Bronchial epithelial cell (primary cell): ENCODE measurements around the gene SNPH. TPM values are rescaled to one million over a fixed set of nuclear protein-coding genes. Genes with fewer than 3 reads are reported as not detected.
A peak's percentile ranks its signal among the peaks of the same experiment; 100 is the strongest.

Experiments used
- DNase-seq: peaks from one replicate; pipeline ENCODE4 v3.0.0-alpha.2; 2010; ENCODE audit warnings: low read depth
- FAIRE-seq: peaks from 2 replicates; lab custom pipeline; 2011; peaks lifted over from hg19 to GRCh38; lab: Jason Lieb, UNC
- H3K27me3 ChIP-seq: 2 replicates; pipeline ENCODE4 v1.5.1; 2011; ENCODE audit warnings: low read length; ENCODE audit not compliant: control insufficient read depth, insufficient read depth
- H3K36me3 ChIP-seq: 2 replicates; pipeline ENCODE4 v1.5.1; 2011; ENCODE audit warnings: low read length; ENCODE audit not compliant: control insufficient read depth, insufficient read depth
- H3K4me3 ChIP-seq: 2 replicates; pipeline ENCODE4 v1.5.1; 2011; ENCODE audit warnings: mild to moderate bottlenecking, low read depth, low read length, control low read depth
- total RNA-seq: library from RNA; depleted of rRNA; stranded (reverse); fragments of >200 nt; gene quantifications from 2 replicates; pipeline ENCODE4 v1.2.1, GENCODE V29; 2014
- TF ChIP-seq, protein P1 (sequence below): IDR thresholded peaks from 2 replicates; pipeline ENCODE4 v1.5.1; 2011; ENCODE audit warnings: mild to moderate bottlenecking, moderate library complexity, low read length, control low read depth, inconsistent platforms; ENCODE audit not compliant: insufficient read depth, severe bottlenecking

SNPH gene
- total RNA-seq, 1 donor from 2014 or later = 1.8 TPM

DNA sequence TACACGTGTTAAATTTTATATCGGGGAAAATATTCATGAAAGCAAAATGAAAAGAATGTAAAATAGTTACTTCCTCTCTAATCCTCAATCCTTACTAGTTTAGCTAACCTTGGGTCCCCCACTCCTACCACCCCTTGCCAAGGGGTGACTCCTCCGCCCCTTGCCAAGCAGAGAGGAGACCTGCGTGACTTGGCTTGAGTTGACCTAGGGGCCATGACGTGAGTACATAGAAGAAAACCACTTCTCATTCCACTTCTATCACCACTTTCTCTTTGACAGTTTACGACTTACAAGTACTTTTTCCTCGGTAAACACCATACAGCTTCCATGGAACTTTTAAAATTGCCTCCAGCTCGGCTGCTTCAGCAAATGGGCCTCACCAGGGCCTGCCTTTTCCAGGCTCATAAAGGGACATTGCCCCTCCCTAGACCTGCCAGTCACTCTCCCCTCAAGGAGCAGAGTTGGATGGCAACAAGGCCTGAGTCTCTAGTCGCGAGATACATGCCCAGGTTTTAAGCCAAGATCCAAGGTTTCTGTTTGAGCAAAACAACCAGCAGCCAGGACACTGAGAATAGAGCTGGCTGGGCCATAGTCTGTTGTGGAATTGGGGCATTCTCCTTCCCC, 32.9 kb downstream of the SNPH start:
- TF ChIP-seq, protein P1, sequence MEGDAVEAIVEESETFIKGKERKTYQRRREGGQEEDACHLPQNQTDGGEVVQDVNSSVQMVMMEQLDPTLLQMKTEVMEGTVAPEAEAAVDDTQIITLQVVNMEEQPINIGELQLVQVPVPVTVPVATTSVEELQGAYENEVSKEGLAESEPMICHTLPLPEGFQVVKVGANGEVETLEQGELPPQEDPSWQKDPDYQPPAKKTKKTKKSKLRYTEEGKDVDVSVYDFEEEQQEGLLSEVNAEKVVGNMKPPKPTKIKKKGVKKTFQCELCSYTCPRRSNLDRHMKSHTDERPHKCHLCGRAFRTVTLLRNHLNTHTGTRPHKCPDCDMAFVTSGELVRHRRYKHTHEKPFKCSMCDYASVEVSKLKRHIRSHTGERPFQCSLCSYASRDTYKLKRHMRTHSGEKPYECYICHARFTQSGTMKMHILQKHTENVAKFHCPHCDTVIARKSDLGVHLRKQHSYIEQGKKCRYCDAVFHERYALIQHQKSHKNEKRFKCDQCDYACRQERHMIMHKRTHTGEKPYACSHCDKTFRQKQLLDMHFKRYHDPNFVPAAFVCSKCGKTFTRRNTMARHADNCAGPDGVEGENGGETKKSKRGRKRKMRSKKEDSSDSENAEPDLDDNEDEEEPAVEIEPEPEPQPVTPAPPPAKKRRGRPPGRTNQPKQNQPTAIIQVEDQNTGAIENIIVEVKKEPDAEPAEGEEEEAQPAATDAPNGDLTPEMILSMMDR = no peak

DNA sequence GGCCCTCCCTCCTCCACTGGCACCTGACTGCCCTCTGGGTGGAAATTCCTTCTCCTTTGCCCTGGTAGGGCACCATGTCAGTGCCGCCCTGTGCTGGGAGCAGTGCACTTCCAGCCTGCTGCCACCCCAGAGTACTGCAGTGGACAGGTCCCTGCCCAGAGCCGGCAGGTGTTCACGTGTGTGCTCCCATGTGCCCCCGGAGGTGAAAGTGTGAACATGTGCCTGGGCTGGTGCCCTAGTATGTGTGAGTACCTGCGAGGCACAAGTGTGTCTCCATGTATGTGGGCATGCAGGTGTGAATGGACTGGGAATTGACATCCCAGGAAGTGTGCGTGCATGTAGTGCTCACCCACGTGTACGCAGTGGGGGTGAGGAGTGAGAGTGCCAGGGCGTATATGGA, 33.4 kb downstream of the SNPH start:
- DNase-seq = no peak
- FAIRE-seq = peak; percentile 84
- no peaks in the 10 kb centered on the region for H3K27me3 ChIP-seq
- TF ChIP-seq, protein P1 = peak; percentile 32
- no peaks in the 10 kb centered on the region for H3K36me3 ChIP-seq
- H3K4me3 ChIP-seq = no peak overlapping the region

More for the DNA sequence above, 32.9 kb downstream of the SNPH start:
- Histone ChIP-seq H3K36me3 (no peaks in the 10 kb centered on the region), H3K27me3 (no peaks in the 10 kb centered on the region), H3K4me3 (no peak overlapping the region)
- DNase-seq = no peak
- FAIRE-seq = peak; percentile 13

DNA sequence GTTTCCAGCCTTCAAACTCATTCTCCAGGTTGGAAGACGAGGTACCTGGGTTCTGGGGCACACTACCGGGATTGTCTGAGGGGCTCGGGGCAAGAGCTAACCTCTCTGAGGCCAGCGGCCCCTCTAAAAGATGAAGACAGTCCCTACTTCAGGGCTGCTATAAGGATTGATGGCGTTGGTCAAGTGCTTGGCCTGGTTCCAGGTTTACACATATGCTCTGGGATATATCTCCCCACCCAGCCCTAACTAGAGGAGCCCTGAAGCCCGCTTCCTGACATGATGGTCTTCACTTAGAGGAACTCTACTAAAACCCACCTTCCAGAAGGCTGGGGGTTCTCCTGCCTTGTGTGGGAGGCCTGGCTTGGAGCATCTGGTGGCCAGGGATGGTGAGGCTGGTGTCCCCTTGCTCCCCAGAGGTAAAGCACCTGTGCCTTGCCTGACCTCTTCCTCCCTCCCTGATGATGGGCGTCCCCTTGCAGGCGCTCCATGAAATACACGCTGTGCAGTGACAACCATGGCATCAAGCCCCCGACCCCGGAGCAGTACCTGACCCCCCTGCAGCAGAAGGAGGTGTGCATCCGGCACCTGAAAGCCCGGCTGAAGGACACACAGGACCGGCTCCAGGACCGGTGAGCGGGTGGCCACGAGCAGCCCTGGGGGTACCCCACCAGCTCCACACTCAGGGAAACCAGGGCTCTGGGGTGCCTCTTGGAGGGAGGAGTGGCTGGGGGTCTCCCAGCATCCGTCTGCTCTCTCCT, 34.2 kb downstream of the SNPH start:
- TF ChIP-seq, protein P1 = no peak
- Histone ChIP-seq H3K27me3 (no peaks in the 10 kb centered on the region), H3K36me3 (no peaks in the 10 kb centered on the region), H3K4me3 (no peak overlapping the region)
- FAIRE-seq (no peak), DNase-seq (no peak)

DNA sequence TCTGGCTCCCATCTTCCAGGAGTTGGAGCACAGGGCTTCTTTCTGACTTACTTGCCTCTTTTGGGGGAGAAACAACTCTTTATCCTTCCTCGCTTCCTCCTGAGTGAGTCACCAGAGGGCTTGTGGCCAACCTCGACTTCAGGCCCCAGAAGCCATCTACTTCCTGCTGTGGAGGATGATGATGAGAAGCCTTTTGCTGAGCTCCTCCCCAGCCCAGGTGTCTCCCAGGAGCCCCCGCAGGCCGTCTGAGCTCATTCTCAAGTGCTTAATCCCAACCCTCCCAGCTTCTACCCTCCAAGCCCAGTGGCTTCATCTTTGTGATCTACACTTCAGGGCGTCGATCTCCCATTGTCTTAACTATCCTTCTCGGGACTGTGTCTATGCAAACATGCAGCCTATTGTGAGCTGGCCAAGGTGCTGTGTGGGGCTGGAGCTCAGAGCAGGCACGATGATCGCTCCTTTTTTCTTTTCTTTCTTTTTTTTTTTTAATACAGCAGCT, 35.0 kb downstream of the SNPH start:
- FAIRE-seq (no peak), DNase-seq (peak; percentile 66)
- TF ChIP-seq, protein P1 = no peak

DNA sequence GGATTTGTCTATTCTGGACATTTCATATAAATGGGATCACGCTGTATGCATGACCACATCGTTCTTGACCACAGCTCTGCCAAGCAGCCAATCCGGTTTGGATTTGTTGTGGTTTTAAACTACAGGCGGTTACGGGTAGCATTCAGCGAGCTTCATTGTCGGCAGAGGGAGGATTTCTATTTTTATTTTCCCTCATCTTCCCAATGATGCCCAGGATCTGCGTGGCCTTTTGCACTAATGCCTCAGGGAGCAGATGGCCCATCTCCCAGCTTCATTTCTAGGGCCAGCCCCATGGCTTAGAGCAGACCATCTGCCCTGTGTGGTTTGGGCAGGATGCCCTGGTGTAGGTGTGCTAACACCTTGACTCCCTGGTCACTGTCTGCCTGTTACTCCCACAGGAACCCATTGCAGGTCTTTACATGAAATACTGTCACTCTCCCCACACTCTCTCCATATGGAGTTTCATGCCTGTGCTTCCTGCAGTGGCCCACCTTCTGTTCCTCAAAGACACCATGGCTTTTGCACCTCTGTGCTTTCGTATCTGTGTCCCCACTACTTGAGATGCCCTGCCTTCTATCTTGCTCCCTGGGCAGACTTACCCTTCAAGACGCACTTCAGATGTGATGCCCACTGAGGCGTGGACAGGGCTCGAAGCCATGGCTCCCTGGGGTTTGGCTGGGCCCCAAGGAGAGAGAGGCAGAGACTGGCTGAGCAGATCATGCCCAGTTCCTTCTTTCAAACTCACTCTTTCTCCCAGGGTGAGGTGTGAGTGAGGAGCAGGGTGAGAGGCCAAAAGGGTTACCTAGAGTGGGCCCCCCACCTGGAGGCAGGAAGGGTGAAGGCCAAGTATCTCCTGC, 36.8 kb downstream of the SNPH start:
- H3K4me3 ChIP-seq = no peak overlapping the region
- DNase-seq = no peak
- peaks cover 2% of the 10 kb centered on the region for H3K36me3 ChIP-seq
- no peaks in the 10 kb centered on the region for H3K27me3 ChIP-seq
- TF ChIP-seq, protein P1 = no peak
- no peak for FAIRE-seq

More for the DNA sequence above, 35.0 kb downstream of the SNPH start:
- no peaks in the 10 kb centered on the region for H3K36me3 ChIP-seq
- H3K4me3 ChIP-seq = no peak overlapping the region
- no peaks in the 10 kb centered on the region for H3K27me3 ChIP-seq
